Neural crest cell (in vitro differentiated cells): Measurements from ENCODE around the gene USP9Y. TPM values are rescaled to one million over a fixed set of nuclear protein-coding genes. Genes with fewer than 3 reads are reported as not detected.

ENCODE experiments used
- DNase-seq: peaks from one replicate; pipeline ENCODE4 v3.0.0; 2021; ENCODE audit warnings: low read depth, mixed read lengths, low spot score
- H3K27ac Mint-ChIP-seq: one replicate; pipeline ENCODE4 v1.8.0; 2021; ENCODE audit warnings: mild to moderate bottlenecking, mixed read lengths; ENCODE audit not compliant: unreplicated experiment
- H3K27me3 Mint-ChIP-seq: 2 replicates; pipeline ENCODE4 v1.8.0; 2021; ENCODE audit warnings: low read depth, mild to moderate bottlenecking, mixed read lengths
- H3K36me3 Mint-ChIP-seq: 2 replicates; pipeline ENCODE4 v1.8.0; 2021; ENCODE audit warnings: low read depth, mild to moderate bottlenecking, mixed read lengths
- H3K4me1 Mint-ChIP-seq: 2 replicates; pipeline ENCODE4 v1.8.0; 2021; ENCODE audit warnings: mixed read lengths
- H3K4me3 Mint-ChIP-seq: one replicate; pipeline ENCODE4 v1.8.0; 2021; ENCODE audit warnings: mild to moderate bottlenecking, mixed read lengths
- H3K9me3 Mint-ChIP-seq: 2 replicates; pipeline ENCODE4 v1.8.0; 2021; ENCODE audit warnings: mixed read lengths
- CTCF ChIP-seq: fragments of 200-600 bp; sonication (generic); conservative IDR thresholded peaks from 2 replicates; pipeline ENCODE4 v1.5.0; 2021; ENCODE audit warnings: antibody characterized with exemption, mild to moderate bottlenecking
- total RNA-seq: library from RNA; stranded (reverse); gene quantifications from 2 replicates; pipeline ENCODE4 v1.2.1, GENCODE V29; 2021

Gene USP9Y
- total RNA-seq, 1 donor from 2014 or later, result not detected

GRCh38 chrY:12793999-12794398 lies 93.0 kb downstream of the USP9Y start:
- no peaks in the 10 kb centered on the region for H3K36me3 Mint-ChIP-seq
- DNase-seq, result no peak
- no peaks in the 10 kb centered on the region for H3K4me1 Mint-ChIP-seq
- H3K27me3 Mint-ChIP-seq, result no peaks in the 10 kb centered on the region
- no peaks in the 10 kb centered on the region for H3K9me3 Mint-ChIP-seq
- no peak overlapping the region for H3K27ac Mint-ChIP-seq
- H3K4me3 Mint-ChIP-seq, result no peak overlapping the region
- TF ChIP-seq CTCF, result no peak

GRCh38 chrY:12808046-12808445 lies 107.0 kb downstream of the USP9Y start:
- DNase-seq, result no peak
- Mint-ChIP-seq H3K9me3 (no peaks in the 10 kb centered on the region), H3K4me1 (no peaks in the 10 kb centered on the region), H3K36me3 (no peaks in the 10 kb centered on the region), H3K27ac (no peak overlapping the region), H3K27me3 (no peaks in the 10 kb centered on the region), H3K4me3 (no peak overlapping the region)
- no peak for TF ChIP-seq CTCF

- no peak overlapping the region for H3K4me3 Mint-ChIP-seq
- no peaks in the 10 kb centered on the region for H3K9me3 Mint-ChIP-seq
- TF ChIP-seq CTCF, result no peak
- H3K27me3 Mint-ChIP-seq, result no peaks in the 10 kb centered on the region
- no peaks in the 10 kb centered on the region for H3K36me3 Mint-ChIP-seq
- no peak overlapping the region for H3K27ac Mint-ChIP-seq
- no peaks in the 10 kb centered on the region for H3K4me1 Mint-ChIP-seq
- DNase-seq, result no peak
Measured at GRCh38 chrY:12809034-12809433, 108.0 kb downstream of the USP9Y start.

- no peaks in the 10 kb centered on the region for H3K4me1 Mint-ChIP-seq
- no peak overlapping the region for H3K4me3 Mint-ChIP-seq
- H3K27me3 Mint-ChIP-seq, result no peaks in the 10 kb centered on the region
- no peak for DNase-seq
- no peak for TF ChIP-seq CTCF
- no peaks in the 10 kb centered on the region for H3K9me3 Mint-ChIP-seq
- no peak overlapping the region for H3K27ac Mint-ChIP-seq
- H3K36me3 Mint-ChIP-seq, result no peaks in the 10 kb centered on the region
Measured at GRCh38 chrY:12823408-12823807, 122.4 kb downstream of the USP9Y start.

GRCh38 chrY:12826791-12827190 lies 125.8 kb downstream of the USP9Y start:
- Mint-ChIP-seq H3K4me3 (no peak overlapping the region), H3K4me1 (no peaks in the 10 kb centered on the region), H3K27ac (no peak overlapping the region), H3K9me3 (no peaks in the 10 kb centered on the region), H3K27me3 (no peaks in the 10 kb centered on the region), H3K36me3 (no peaks in the 10 kb centered on the region)
- DNase-seq, result no peak
- TF ChIP-seq CTCF, result no peak

GRCh38 chrY:12833284-12833683 lies 132.3 kb downstream of the USP9Y start:
- Mint-ChIP-seq H3K27me3 (no peaks in the 10 kb centered on the region), H3K27ac (no peak overlapping the region)
- no peak for TF ChIP-seq CTCF

More at GRCh38 chrY:12833284-12833683, 132.3 kb downstream of the USP9Y start:
- no peak for DNase-seq
- Mint-ChIP-seq H3K4me1 (no peaks in the 10 kb centered on the region), H3K9me3 (no peaks in the 10 kb centered on the region), H3K36me3 (no peaks in the 10 kb centered on the region), H3K4me3 (no peak overlapping the region)
